Mesenchymal stem cell (in vitro differentiated cells and primary cell): ENCODE measurements around the gene MPRIP.

Experiments used
- DNase-seq: peaks from one replicate; pipeline ENCODE4 v3.0.0-alpha.2; 2013
- H2AFZ ChIP-seq: one replicate; pipeline ENCODE4 v1.6.1; 2013; ENCODE audit warnings: low read depth, mild to moderate bottlenecking, control low read depth, inconsistent platforms, low read length, moderate library complexity
- H2AK5ac ChIP-seq: 2 replicates; pipeline ENCODE4 v1.6.1; 2013; ENCODE audit warnings: low read length, moderate library complexity, mild to moderate bottlenecking, inconsistent platforms; ENCODE audit not compliant: severe bottlenecking
- H2BK120ac ChIP-seq: one replicate; pipeline ENCODE4 v1.6.1; 2013; ENCODE audit warnings: low read depth, mild to moderate bottlenecking, inconsistent platforms, low read length, moderate library complexity
- H2BK12ac ChIP-seq, 2 experiments: one replicate each; pipeline ENCODE4 v1.6.1; 2013; ENCODE audit warnings: inconsistent platforms in 2 of 2, low read length in 2 of 2, mild to moderate bottlenecking in 2 of 2, moderate library complexity in 2 of 2, control low read depth in 1 of 2
- H2BK15ac ChIP-seq: one replicate; pipeline ENCODE4 v1.6.1; 2013; ENCODE audit warnings: mild to moderate bottlenecking, low read depth, inconsistent platforms; ENCODE audit not compliant: poor library complexity, severe bottlenecking
- H2BK5ac ChIP-seq: 2 replicates; pipeline ENCODE4 v1.6.1; 2013; ENCODE audit warnings: low read depth, mild to moderate bottlenecking, low read length, control low read depth, inconsistent platforms; ENCODE audit not compliant: poor library complexity, severe bottlenecking
- H3K14ac ChIP-seq, 2 experiments: one replicate each; pipeline ENCODE4 v1.6.1; 2013; ENCODE audit warnings: inconsistent platforms in 2 of 2, low read length in 2 of 2, control low read depth in 1 of 2, mild to moderate bottlenecking in 1 of 2, moderate library complexity in 1 of 2
- H3K18ac ChIP-seq, 2 experiments: one replicate each; pipeline ENCODE4 v1.6.1; 2013; ENCODE audit warnings: inconsistent platforms in 2 of 2, low read length in 2 of 2, control low read depth in 1 of 2, low read depth in 1 of 2, mild to moderate bottlenecking in 1 of 2
- H3K23ac ChIP-seq, 2 experiments: one replicate each; pipeline ENCODE4 v1.6.1; 2013; ENCODE audit warnings: inconsistent platforms in 2 of 2, low read length in 2 of 2, mild to moderate bottlenecking in 2 of 2, moderate library complexity in 2 of 2, control low read depth in 1 of 2
- H3K27ac ChIP-seq: 2 replicates; pipeline ENCODE4 v1.5.1; 2013; ENCODE audit warnings: mild to moderate bottlenecking, moderate library complexity, low read length, control low read depth, inconsistent platforms; ENCODE audit not compliant: poor library complexity, severe bottlenecking
- H3K27me3 ChIP-seq, 2 experiments: 2 replicates each; pipeline versions ENCODE4 v1.6.1 to v1.7.0; 2013; ENCODE audit warnings: low read length in 2 of 2, mild to moderate bottlenecking in 2 of 2, moderate library complexity in 2 of 2, control low read depth in 1 of 2, inconsistent platforms in 1 of 2; ENCODE audit not compliant: control insufficient read depth in 1 of 2, insufficient read depth in 1 of 2
- H3K36me3 ChIP-seq, 2 experiments: 2 replicates each; pipeline versions ENCODE4 v1.6.1 to v1.7.0; 2013; ENCODE audit warnings: low read length in 2 of 2, control low read depth in 1 of 2, inconsistent platforms in 1 of 2, low read depth in 1 of 2, mild to moderate bottlenecking in 1 of 2; ENCODE audit not compliant: insufficient read depth in 2 of 2, control insufficient read depth in 1 of 2
- H3K4ac ChIP-seq, 2 experiments: one replicate each; pipeline ENCODE4 v1.6.1; 2013; ENCODE audit warnings: inconsistent platforms in 2 of 2, low read length in 2 of 2, mild to moderate bottlenecking in 2 of 2, moderate library complexity in 2 of 2, control low read depth in 1 of 2, low read depth in 1 of 2
- H3K4me1 ChIP-seq: 2 replicates; pipeline ENCODE4 v1.6.1; 2013; ENCODE audit warnings: low read depth, low read length, control low read depth; ENCODE audit not compliant: control insufficient read depth, insufficient read depth
- H3K4me2 ChIP-seq: 2 replicates; pipeline ENCODE4 v1.6.1; 2013; ENCODE audit warnings: low read length, mild to moderate bottlenecking, inconsistent platforms; ENCODE audit not compliant: poor library complexity, severe bottlenecking
- H3K4me3 ChIP-seq, 2 experiments: 2 replicates each; pipeline versions ENCODE4 v1.5.1 to v1.7.0; 2013; ENCODE audit warnings: low read length in 2 of 2, mild to moderate bottlenecking in 2 of 2, control low read depth in 1 of 2, low read depth in 1 of 2; ENCODE audit not compliant: insufficient read depth in 1 of 2
- H3K79me1 ChIP-seq: replicated peaks from 2 replicates; pipeline ENCODE4 v1.6.1; 2013; ENCODE audit warnings: mild to moderate bottlenecking, control low read depth, low read length, inconsistent platforms; ENCODE audit not compliant: poor library complexity, severe bottlenecking
- H3K9ac ChIP-seq: 2 replicates; pipeline ENCODE4 v1.7.0; 2013; ENCODE audit warnings: mild to moderate bottlenecking, low read length, moderate library complexity
- H3K9me3 ChIP-seq: 2 replicates; pipeline ENCODE4 v1.7.0; 2013; ENCODE audit warnings: mild to moderate bottlenecking, low read length; ENCODE audit not compliant: control insufficient read depth
- H4K8ac ChIP-seq: one replicate; pipeline ENCODE4 v1.6.1; 2013; ENCODE audit warnings: inconsistent platforms, mild to moderate bottlenecking, low read length, moderate library complexity
- H4K91ac ChIP-seq: one replicate; pipeline ENCODE4 v1.6.1; 2013; ENCODE audit warnings: mild to moderate bottlenecking, low read length, inconsistent platforms
- WGBS: methylation state at CpG from one replicate; pipeline ENCODE4 v1.1.7; 2013; ENCODE audit warnings: mixed read lengths; 5-methylcytosine and 5-hydroxymethylcytosine counted together

MPRIP gene

GRCh38 chr17:17200311-17200710 is 158.1 kb downstream of the MPRIP start:
- H3K9ac ChIP-seq = no peak overlapping the region
- no peak overlapping the region for H3K18ac ChIP-seq
- no peak overlapping the region for H4K91ac ChIP-seq
- no peak overlapping the region for H3K4me3 ChIP-seq
- no peak overlapping the region for H2BK120ac ChIP-seq
- WGBS = 66% methylated on average over 7 of the region's 7 CpGs
- no peaks in the 10 kb centered on the region for H3K9me3 ChIP-seq
- DNase-seq = no peak
- H3K79me1 ChIP-seq = no peaks in the 10 kb centered on the region
- H3K27me3 ChIP-seq = no peaks in the 10 kb centered on the region
- H3K27ac ChIP-seq = no peak overlapping the region
- peaks cover 9% of the 10 kb centered on the region for H3K4me1 ChIP-seq
- no peak overlapping the region for H2BK5ac ChIP-seq
- no peak overlapping the region for H3K14ac ChIP-seq
- H3K4me2 ChIP-seq = no peak overlapping the region
- no peak overlapping the region for H3K23ac ChIP-seq
- H2AFZ ChIP-seq = no peak overlapping the region
- H3K4ac ChIP-seq = no peak overlapping the region
- H3K36me3 ChIP-seq = peaks cover 5 to 20% of the 10 kb centered on the region in 2 experiments
- H2AK5ac ChIP-seq = no peak overlapping the region
- H2BK12ac ChIP-seq = no peak overlapping the region
- no peak overlapping the region for H2BK15ac ChIP-seq
- no peak overlapping the region for H4K8ac ChIP-seq

GRCh38 chr17:17200831-17201230 is 158.6 kb downstream of the MPRIP start:
- Histone ChIP-seq H3K4me1 (peaks cover 9% of the 10 kb centered on the region), H2BK15ac (no peak overlapping the region), H2AFZ (no peak overlapping the region), H3K79me1 (no peaks in the 10 kb centered on the region), H3K4ac (no peak overlapping the region), H3K9ac (no peak overlapping the region), H3K23ac (no peak overlapping the region), H4K8ac (no peak overlapping the region), H2BK120ac (no peak overlapping the region), H2AK5ac (no peak overlapping the region), H3K4me3 (no peak overlapping the region), H3K18ac (no peak overlapping the region), H3K14ac (no peak overlapping the region), H3K36me3 (peaks cover 10 to 20% of the 10 kb centered on the region in 2 experiments), H2BK5ac (no peak overlapping the region), H3K4me2 (no peak overlapping the region), H2BK12ac (no peak overlapping the region), H3K27me3 (no peaks in the 10 kb centered on the region), H3K27ac (no peak overlapping the region), H3K9me3 (no peaks in the 10 kb centered on the region), H4K91ac (no peak overlapping the region)
- DNase-seq = no peak
- 66% methylated on average over 5 of the region's 5 CpGs for WGBS

- no peak for DNase-seq
Observed at GRCh38 chr17:17201271-17201670, 159.0 kb downstream of the MPRIP start.

GRCh38 chr17:17201907-17202306 is 159.7 kb downstream of the MPRIP start:
- H2BK120ac ChIP-seq = no peak overlapping the region
- WGBS = 86% methylated on average over 6 of the region's 8 CpGs
- H2BK15ac ChIP-seq = no peak overlapping the region
- H4K8ac ChIP-seq = no peak overlapping the region
- H3K36me3 ChIP-seq = peaks cover 17 to 20% of the 10 kb centered on the region in 2 experiments
- H3K27me3 ChIP-seq = no peaks in the 10 kb centered on the region
- peak overlapping the region; percentile 32 for H4K91ac ChIP-seq
- no peaks in the 10 kb centered on the region for H3K79me1 ChIP-seq
- no peak overlapping the region for H2BK5ac ChIP-seq
- H3K4me1 ChIP-seq = peaks cover 9% of the 10 kb centered on the region
- no peak overlapping the region for H3K4me2 ChIP-seq
- H3K9ac ChIP-seq = no peak overlapping the region
- H3K9me3 ChIP-seq = no peaks in the 10 kb centered on the region
- DNase-seq = no peak
- no peak overlapping the region for H2AFZ ChIP-seq
- no peak overlapping the region for H3K4me3 ChIP-seq
- H3K23ac ChIP-seq = peak overlapping the region in 1 of 2 experiments; percentile 3
- peak overlapping the region in 1 of 2 experiments; percentile 64 for H3K18ac ChIP-seq
- no peak overlapping the region for H2BK12ac ChIP-seq
- H2AK5ac ChIP-seq = no peak overlapping the region
- no peak overlapping the region for H3K4ac ChIP-seq
- H3K27ac ChIP-seq = no peak overlapping the region
- H3K14ac ChIP-seq = no peak overlapping the region

More at GRCh38 chr17:17201271-17201670, 159.0 kb downstream of the MPRIP start:
- Histone ChIP-seq H2BK15ac (no peak overlapping the region), H3K4me1 (peaks cover 9% of the 10 kb centered on the region), H3K4me2 (no peak overlapping the region), H3K14ac (peak overlapping the region in 1 of 2 experiments; percentile 45), H2BK120ac (no peak overlapping the region), H3K9ac (no peak overlapping the region), H2BK5ac (no peak overlapping the region), H3K9me3 (no peaks in the 10 kb centered on the region), H3K18ac (no peak overlapping the region), H3K23ac (no peak overlapping the region), H2AFZ (no peak overlapping the region), H2AK5ac (no peak overlapping the region), H3K4ac (peak overlapping the region in 1 of 2 experiments; percentile 47), H3K36me3 (peaks cover 15 to 20% of the 10 kb centered on the region in 2 experiments), H3K4me3 (no peak overlapping the region), H2BK12ac (peak overlapping the region in 1 of 2 experiments; percentile 68), H3K79me1 (no peaks in the 10 kb centered on the region), H3K27ac (no peak overlapping the region), H4K8ac (no peak overlapping the region), H3K27me3 (no peaks in the 10 kb centered on the region), H4K91ac (no peak overlapping the region)
- WGBS = 88% methylated on average over 10 of the region's 10 CpGs
